ENCODE results near the gene IL22RA1. TPM values are rescaled to one million over a fixed set of nuclear protein-coding genes. Genes with fewer than 3 reads are reported as not detected.
A peak's percentile ranks its signal among the peaks of the same experiment; 100 is the strongest.

The IL22RA1 gene, protein sequence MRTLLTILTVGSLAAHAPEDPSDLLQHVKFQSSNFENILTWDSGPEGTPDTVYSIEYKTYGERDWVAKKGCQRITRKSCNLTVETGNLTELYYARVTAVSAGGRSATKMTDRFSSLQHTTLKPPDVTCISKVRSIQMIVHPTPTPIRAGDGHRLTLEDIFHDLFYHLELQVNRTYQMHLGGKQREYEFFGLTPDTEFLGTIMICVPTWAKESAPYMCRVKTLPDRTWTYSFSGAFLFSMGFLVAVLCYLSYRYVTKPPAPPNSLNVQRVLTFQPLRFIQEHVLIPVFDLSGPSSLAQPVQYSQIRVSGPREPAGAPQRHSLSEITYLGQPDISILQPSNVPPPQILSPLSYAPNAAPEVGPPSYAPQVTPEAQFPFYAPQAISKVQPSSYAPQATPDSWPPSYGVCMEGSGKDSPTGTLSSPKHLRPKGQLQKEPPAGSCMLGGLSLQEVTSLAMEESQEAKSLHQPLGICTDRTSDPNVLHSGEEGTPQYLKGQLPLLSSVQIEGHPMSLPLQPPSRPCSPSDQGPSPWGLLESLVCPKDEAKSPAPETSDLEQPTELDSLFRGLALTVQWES
- total RNA-seq (ENCODE audit: low replicate concordance): 0.09 TPM in 1 of 2 replicates, not detected in the other

DNA sequence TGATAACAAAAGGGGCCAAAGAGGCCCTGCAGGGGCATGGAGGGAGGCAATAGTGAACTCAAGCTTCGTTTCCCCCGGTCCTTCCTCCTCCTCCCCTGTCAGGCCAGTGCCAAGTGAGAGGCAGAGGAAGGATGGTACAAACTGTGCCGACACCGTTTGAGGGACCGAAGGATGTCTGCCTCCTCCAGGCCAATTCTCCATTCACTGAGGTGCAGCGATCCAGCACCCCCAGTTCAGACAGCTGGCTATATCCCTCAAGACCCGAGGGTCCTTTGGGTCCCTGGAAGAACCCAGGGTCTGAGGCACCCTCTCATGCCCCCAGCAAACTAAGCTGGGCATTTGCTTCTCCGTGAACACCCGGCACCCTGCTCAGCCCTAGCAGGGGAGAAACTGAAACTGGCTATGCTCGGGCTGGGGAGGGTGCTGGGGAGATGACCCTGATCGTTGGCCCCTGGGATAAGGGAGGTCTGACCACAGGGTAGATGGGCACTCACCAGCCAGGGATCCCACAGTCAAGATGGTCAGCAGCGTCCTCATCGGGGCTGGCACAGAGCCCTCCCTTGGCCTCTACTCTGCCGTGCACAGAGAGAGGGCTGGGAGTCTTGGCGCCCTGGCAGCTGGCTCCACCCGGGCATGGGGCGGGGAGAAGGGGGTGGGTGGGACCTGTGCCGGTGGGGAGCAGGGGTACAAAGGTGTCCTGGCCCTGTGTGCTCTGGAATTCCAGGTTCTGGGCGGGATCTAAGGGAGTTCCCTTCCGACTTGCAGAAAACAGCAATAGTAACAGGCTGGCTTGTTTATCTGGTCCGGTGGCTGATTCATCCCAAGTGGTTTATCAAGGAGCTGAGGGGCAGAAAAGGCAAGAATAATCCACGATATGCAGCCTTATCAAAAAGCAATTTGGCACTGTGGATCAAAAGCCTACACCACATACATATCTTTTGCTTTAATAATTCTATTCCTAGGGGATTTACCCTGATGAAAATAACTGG, at the start of gene IL22RA1:
Gene IL22RA1, minus strand, starts transcription at position 595 of the 989 bp plus-strand sequence. Its CDS starts 58 bp downstream, at position 537.
- DNase-seq (ENCODE audit: low read depth): peak; percentile 31
- peak within 1 kb of the TSS; percentile 58 for H3K4me3 ChIP-seq (ENCODE audit: low read depth, low read length)
- TF ChIP-seq, protein P1, sequence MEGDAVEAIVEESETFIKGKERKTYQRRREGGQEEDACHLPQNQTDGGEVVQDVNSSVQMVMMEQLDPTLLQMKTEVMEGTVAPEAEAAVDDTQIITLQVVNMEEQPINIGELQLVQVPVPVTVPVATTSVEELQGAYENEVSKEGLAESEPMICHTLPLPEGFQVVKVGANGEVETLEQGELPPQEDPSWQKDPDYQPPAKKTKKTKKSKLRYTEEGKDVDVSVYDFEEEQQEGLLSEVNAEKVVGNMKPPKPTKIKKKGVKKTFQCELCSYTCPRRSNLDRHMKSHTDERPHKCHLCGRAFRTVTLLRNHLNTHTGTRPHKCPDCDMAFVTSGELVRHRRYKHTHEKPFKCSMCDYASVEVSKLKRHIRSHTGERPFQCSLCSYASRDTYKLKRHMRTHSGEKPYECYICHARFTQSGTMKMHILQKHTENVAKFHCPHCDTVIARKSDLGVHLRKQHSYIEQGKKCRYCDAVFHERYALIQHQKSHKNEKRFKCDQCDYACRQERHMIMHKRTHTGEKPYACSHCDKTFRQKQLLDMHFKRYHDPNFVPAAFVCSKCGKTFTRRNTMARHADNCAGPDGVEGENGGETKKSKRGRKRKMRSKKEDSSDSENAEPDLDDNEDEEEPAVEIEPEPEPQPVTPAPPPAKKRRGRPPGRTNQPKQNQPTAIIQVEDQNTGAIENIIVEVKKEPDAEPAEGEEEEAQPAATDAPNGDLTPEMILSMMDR (IDR thresholded peaks at IDR 0.05; ENCODE audit: insufficient read depth, low read length): no peak

DNA sequence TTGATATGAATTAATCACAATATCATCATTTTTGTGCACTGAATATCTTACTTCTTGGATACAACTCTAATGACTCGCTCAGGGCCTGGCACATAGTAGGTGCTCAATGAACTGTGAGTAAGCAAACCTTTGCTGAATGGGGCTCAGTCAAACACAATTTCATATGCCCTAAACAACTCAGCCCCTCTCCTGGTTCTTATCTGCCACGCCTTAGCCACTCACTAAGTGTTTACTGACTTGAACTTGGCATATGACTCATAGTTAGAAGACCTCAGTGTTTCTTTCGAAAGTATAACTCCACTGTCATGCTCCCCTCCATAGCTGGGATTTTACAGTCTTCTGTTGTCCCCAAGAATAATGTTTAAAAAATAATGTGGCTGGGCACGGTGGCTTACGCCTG, 48.9 kb upstream of the IL22RA1 start:
- no peak overlapping the region for H3K4me3 ChIP-seq (ENCODE audit: low read depth, low read length)
- peak; percentile 23 for DNase-seq (ENCODE audit: low read depth)
- TF ChIP-seq, protein P1 (IDR thresholded peaks at IDR 0.05; ENCODE audit: insufficient read depth, low read length): no peak

DNA sequence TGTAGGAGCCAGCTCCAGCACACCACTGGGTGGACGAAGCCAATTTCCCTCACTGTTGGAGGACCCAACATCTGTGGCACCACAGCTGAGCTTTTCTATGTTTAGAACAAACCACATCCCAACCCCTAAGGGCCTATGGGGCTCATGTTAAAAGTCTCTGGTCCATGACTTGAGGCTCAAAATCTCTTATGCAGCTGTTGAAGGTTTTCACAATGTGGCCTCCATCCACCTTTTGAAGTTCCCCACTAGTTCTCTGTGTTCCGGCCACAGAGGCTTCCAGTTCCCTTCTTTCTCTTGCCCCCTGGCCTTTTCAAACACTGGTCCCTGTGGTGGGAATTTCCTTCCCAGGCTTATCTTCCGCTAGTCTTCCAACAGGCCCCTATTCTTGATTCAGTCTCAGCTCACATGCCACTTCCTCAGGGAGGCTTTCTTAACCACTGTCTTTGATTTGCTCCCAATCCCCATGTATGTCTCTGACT, 48.1 kb upstream of the IL22RA1 start:
- DNase-seq (ENCODE audit: low read depth): no peak
- TF ChIP-seq, protein P1 (IDR thresholded peaks at IDR 0.05; ENCODE audit: insufficient read depth, low read length): no peak
- no peak overlapping the region for H3K4me3 ChIP-seq (ENCODE audit: low read depth, low read length)

DNA sequence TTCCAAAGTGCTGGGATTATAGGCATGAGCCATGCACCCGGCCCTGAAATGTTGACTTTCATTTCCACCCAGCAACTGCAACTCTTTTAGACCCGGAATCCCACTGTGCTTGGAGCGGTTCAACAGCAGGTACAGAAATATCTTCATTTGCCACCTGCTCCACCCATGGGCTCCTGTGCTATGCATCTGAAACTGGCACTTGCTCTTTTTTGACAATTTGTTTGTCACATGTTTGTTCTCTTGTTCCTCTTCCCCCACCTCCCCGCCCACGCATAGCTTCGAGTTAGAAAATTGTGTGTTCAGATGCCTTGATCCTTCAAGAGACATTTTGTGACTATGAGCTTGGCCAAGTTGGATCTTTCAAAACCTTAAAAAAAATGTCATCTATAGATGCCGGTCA, 46.6 kb upstream of the IL22RA1 start:
- TF ChIP-seq, protein P1 (IDR thresholded peaks at IDR 0.05; ENCODE audit: insufficient read depth, low read length): no peak
- DNase-seq (ENCODE audit: low read depth): no peak
- no peak overlapping the region for H3K4me3 ChIP-seq (ENCODE audit: low read depth, low read length)

DNA sequence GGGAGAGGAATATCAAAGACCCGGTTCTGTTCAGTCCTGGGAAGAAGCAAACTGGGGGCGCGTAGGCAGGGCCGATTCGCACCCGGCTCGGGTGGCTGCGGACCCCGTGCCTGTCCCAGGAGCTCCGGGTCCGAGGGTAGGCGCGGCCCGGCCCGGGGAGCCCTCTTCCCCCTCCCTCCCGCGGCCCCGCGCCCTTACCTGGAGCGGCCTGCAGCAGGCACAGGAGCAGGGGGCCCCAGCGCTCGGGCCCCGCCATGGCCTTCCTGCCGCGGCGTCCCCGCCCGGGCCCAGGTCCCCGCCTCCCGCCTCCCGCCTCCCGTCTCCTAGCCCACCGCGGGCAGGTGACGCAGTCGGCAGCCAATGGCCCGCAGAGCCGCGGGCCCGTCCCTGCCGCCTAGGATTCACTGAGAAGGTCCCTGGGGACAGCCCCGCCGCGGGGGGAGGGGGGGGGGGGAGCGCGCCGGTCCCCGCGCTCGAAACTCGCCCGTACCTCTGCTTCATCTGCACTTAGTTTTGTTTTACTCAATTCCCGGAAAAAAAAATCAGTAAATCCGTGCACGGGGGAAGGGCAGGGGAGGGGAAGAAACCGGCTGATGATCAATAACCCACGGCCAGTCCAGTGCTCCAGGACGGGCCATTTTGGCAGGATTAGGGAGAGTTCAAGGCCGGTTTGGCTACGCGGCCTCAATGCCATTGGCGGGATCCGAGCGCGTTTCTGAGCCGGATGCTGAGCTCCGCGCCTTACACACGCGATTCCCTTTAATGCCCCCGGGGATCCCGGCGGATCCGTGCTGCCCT, 44.3 kb upstream of the IL22RA1 start, which contains the start of gene IFNLR1:
Gene IFNLR1, minus strand, starts transcription at position 297 of the 798 bp plus-strand sequence. Its CDS starts 41 bp downstream, at position 256.
- TF ChIP-seq, protein P1 (IDR thresholded peaks at IDR 0.05; ENCODE audit: insufficient read depth, low read length): no peak
- peak within 1 kb of the TSS; percentile 53 for H3K4me3 ChIP-seq (ENCODE audit: low read depth, low read length)
- DNase-seq (ENCODE audit: low read depth): peak; percentile 12

Data from fibroblast of the aortic adventitia (primary cell).